Adrenal gland (tissue), 12 donors: Measurements from ENCODE around the gene TWIST2. TPM values are rescaled to one million over a fixed set of nuclear protein-coding genes. Genes with fewer than 3 reads are reported as not detected.

ENCODE experiments used
- DNase-seq, 7 donors: peaks; one replicate each; pipeline ENCODE4 v3.0.0-alpha.2; 2019 to 2020
- H3K27ac ChIP-seq, 5 donors: fragments of 200-600 bp; sonication (generic) in 4 of 5; 1 replicate in 3 of 5; 2 replicates in 2 of 5; pipeline versions ENCODE4 v1.5.1 to v1.8.0; 2016 to 2020; ENCODE audit warnings: mild to moderate bottlenecking in 1 of 5
- H3K27me3 ChIP-seq: fragments of 200-600 bp; 2 replicates; pipeline ENCODE4 v1.8.0; 2021
- H3K36me3 ChIP-seq, 2 donors: fragments of 200-600 bp; replicated peaks in 1 of 2; 1 replicate in 1 of 2; 2 replicates in 1 of 2; pipeline versions ENCODE4 v1.5.1 to v1.8.0; 2018 to 2022
- H3K4me1 ChIP-seq, 2 donors: fragments of 200-600 bp; replicated peaks in 1 of 2; 1 replicate in 1 of 2; 2 replicates in 1 of 2; pipeline versions ENCODE4 v1.5.1 to v1.8.0; 2018 to 2021
- H3K4me3 ChIP-seq, 4 donors: fragments of 200-600 bp; sonication (generic) in 3 of 4; one replicate each; pipeline ENCODE4 v1.5.1; 2016 to 2018
- H3K9me3 ChIP-seq, 3 donors: fragments of 200-600 bp; sonication (generic) in 1 of 3; replicated peaks in 1 of 3; 1 replicate in 2 of 3; 2 replicates in 1 of 3; pipeline versions ENCODE4 v1.5.1 to v1.8.0; 2016 to 2021
- CTCF ChIP-seq, 6 experiments: fragments of 450-650 bp in 4 of 6; fragments of 200-600 bp in 2 of 6; sonication (generic) in 1 of 6; IDR thresholded peaks; 1 replicate in 5 of 6; 2 replicates in 1 of 6; pipeline versions ENCODE4 v1.5.1 to v1.8.0; 2016 to 2021; ENCODE audit warnings: antibody characterized with exemption in 6 of 6, mild to moderate bottlenecking in 2 of 6, moderate library complexity in 1 of 6
- POLR2A ChIP-seq, 2 donors: fragments of 450-650 bp; IDR thresholded peaks; one replicate each; pipeline ENCODE4 v1.6.1; 2017; ENCODE audit warnings: antibody characterized with exemption in 2 of 2, mild to moderate bottlenecking in 2 of 2, moderate library complexity in 1 of 2
- WGBS, 4 donors: extraction: QIAGEN DNeasy Blood & Tissue Kit in 2 of 4; methylation state at CpG; one replicate each; pipeline versions ENCODE4 v1.1.5 to v1.1.7; 2013 to 2017; 5-methylcytosine and 5-hydroxymethylcytosine counted together
- intact Hi-C, 2 donors: fragments of 100-400 bp; cut with DNase I; formaldehyde crosslinking; loops; one replicate each; pipeline versions ENCODE4 v1.14.1 to v1.15.0; 2022 to 2023
- polyA plus RNA-seq, 3 donors: library from polyadenylated mRNA; stranded (reverse); fragments of 200-250 nt in 2 of 3; fragments of 350-450 nt in 1 of 3; fragmentation: Illumina TruSeq in 1 of 3; extraction: RNeasy Lipid Tissue Mini Kit (QIAGEN cat#74804) in 1 of 3; gene quantifications; one replicate each; pipeline ENCODE4 v1.2.3, GENCODE V29; 2013 to 2014
- total RNA-seq, 9 donors: library from RNA; depleted of rRNA in 4 of 9; stranded (reverse); fragments of >200 nt in 4 of 9; fragments of 120-200 nt in 1 of 9; fragmentation: NEBNext Ultra II Directional in 1 of 9; extraction: Animal tissue kit (Norgen Biotek cat#: 25700) in 1 of 9; gene quantifications; one replicate each; pipeline versions ENCODE4 v1.1.0 to v1.2.4, GENCODE V29; 2013 to 2023
- donor health status: healthy with polysubstance abuse.
- donor health status: Bipolar disorder and iron deficiency.
- donor health status: DM: yes; HTN: yes; CAD: no.
- donor health status: DM: no; HTN: no; CAD: no.
- donor health status: DM: no; HTN: no; CAD: no.
- donor health status: DM: yes; HTN: yes; CAD: no.

TWIST2 gene
- total and polyA plus RNA-seq, 12 donors, result 1.0 to 20.5 (median 6.0) TPM

- Histone ChIP-seq H3K4me1 (no peaks in the 10 kb centered on the region), H3K27me3 (peaks cover 11% of the 10 kb centered on the region), H3K36me3 (no peaks in the 10 kb centered on the region), H3K27ac (no peak overlapping the region), H3K4me3 (no peak overlapping the region), H3K9me3 (no peaks in the 10 kb centered on the region)
- no peak for DNase-seq
- 90 to 93% (median 92%) methylated on average over 9 of the region's 9 CpGs for WGBS, 4 donors
- intact Hi-C loops, result no loop called here
- TF ChIP-seq CTCF (IDR thresholded peaks at IDR 0.05) (no peak), POLR2A (IDR thresholded peaks at IDR 0.05) (no peak)
Measured at GRCh38 chr2:238855299-238855698, 7.4 kb downstream of the TWIST2 start.

- DNase-seq, result no peak
- Histone ChIP-seq H3K9me3 (no peaks in the 10 kb centered on the region), H3K27me3 (peaks cover 10% of the 10 kb centered on the region), H3K27ac (no peak overlapping the region), H3K36me3 (no peaks in the 10 kb centered on the region), H3K4me1 (no peaks in the 10 kb centered on the region), H3K4me3 (no peak overlapping the region)
- intact Hi-C loops, result no loop called here
- WGBS, 4 donors, result 77 to 85% (median 84%) methylated on average over 12 of the region's 12 CpGs
- TF ChIP-seq POLR2A (IDR thresholded peaks at IDR 0.05) (no peak), CTCF (IDR thresholded peaks at IDR 0.05) (no peak)
Measured at GRCh38 chr2:238855891-238856580, 8.2 kb downstream of the TWIST2 start.

GRCh38 chr2:238856713-238857567 is 9.1 kb downstream of the TWIST2 start:
- TF ChIP-seq CTCF (IDR thresholded peaks at IDR 0.05), result no peak
- no peak for TF ChIP-seq POLR2A (IDR thresholded peaks at IDR 0.05)
- DNase-seq, result no peak
- Histone ChIP-seq H3K4me3 (no peak overlapping the region), H3K4me1 (no peaks in the 10 kb centered on the region), H3K36me3 (no peaks in the 10 kb centered on the region), H3K27me3 (peaks cover 4% of the 10 kb centered on the region), H3K9me3 (no peaks in the 10 kb centered on the region), H3K27ac (no peak overlapping the region)
- 79 to 82% (median 80%) methylated on average over 15 to 16 of the region's 16 CpGs for WGBS, 4 donors
- intact Hi-C loops, result no loop called here

- no peaks in the 10 kb centered on the region for H3K9me3 ChIP-seq
- H3K27me3 ChIP-seq, result peaks cover 4% of the 10 kb centered on the region
- no peak overlapping the region for H3K27ac ChIP-seq
- no peak for DNase-seq
- no peaks in the 10 kb centered on the region for H3K4me1 ChIP-seq
- no peaks in the 10 kb centered on the region for H3K36me3 ChIP-seq
- H3K4me3 ChIP-seq, result no peak overlapping the region
- intact Hi-C loops, result no loop called here
- TF ChIP-seq POLR2A (IDR thresholded peaks at IDR 0.05) (no peak), CTCF (IDR thresholded peaks at IDR 0.05) (no peak)
- 72 to 90% (median 78%) methylated on average over 4 of the region's 4 CpGs for WGBS, 4 donors
Measured at GRCh38 chr2:238857959-238858358, 10.1 kb downstream of the TWIST2 start.
